ENCODE measurements around the gene PAPSS1.

DNA sequence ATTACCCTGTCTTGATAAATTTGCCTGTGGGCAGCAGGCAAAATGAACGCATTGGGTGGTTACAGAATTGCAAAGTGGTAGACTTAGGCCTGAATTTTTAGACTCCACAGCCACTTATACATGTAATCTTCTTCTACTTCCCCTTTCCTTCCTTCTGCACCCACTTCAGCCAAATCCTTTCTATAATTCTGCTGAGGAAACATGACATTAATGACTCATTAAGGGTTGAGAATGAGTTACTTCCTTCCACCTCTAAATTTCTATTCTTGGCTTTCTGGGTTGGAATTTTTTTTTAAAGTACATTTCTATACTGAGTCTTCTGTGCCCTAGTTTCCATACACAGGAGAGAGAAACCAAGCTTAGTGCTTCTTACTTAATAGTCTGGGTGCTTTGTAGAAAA is 10.1 kb downstream of the PAPSS1 start:
- TF ChIP-seq, protein P1, sequence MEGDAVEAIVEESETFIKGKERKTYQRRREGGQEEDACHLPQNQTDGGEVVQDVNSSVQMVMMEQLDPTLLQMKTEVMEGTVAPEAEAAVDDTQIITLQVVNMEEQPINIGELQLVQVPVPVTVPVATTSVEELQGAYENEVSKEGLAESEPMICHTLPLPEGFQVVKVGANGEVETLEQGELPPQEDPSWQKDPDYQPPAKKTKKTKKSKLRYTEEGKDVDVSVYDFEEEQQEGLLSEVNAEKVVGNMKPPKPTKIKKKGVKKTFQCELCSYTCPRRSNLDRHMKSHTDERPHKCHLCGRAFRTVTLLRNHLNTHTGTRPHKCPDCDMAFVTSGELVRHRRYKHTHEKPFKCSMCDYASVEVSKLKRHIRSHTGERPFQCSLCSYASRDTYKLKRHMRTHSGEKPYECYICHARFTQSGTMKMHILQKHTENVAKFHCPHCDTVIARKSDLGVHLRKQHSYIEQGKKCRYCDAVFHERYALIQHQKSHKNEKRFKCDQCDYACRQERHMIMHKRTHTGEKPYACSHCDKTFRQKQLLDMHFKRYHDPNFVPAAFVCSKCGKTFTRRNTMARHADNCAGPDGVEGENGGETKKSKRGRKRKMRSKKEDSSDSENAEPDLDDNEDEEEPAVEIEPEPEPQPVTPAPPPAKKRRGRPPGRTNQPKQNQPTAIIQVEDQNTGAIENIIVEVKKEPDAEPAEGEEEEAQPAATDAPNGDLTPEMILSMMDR (optimal IDR thresholded peaks at IDR 0.05 in 1 of 3, IDR thresholded peaks at IDR 0.05 in 1 of 3, conservative IDR thresholded peaks at IDR 0.05 in 1 of 3; ENCODE audit: extremely low read depth in 1 of 3, insufficient read depth in 2 of 3, low read length in 3 of 3): no peak
- no peak for TF ChIP-seq EZH2 (IDR thresholded peaks at IDR 0.05; ENCODE audit: low read length)

Measured in keratinocyte (primary cell).